Osteoblast (primary cell): ENCODE data around the gene SCGB1C2. TPM values are rescaled to one million over a fixed set of nuclear protein-coding genes. Genes with fewer than 3 reads are reported as not detected.
A peak's percentile ranks its signal among the peaks of the same experiment; 100 is the strongest.

Source experiments
- DNase-seq: peaks from one replicate; pipeline ENCODE4 v3.0.0; 2011; ENCODE audit warnings: low spot score, mixed read lengths; ENCODE audit not compliant: insufficient read length; ENCODE audit errors: missing footprints
- H2AFZ ChIP-seq: 2 replicates; pipeline ENCODE4 v1.6.0; 2011; ENCODE audit warnings: mild to moderate bottlenecking, low read length
- H3K27ac ChIP-seq: 2 replicates; pipeline ENCODE4 v1.5.1; 2011; ENCODE audit warnings: mild to moderate bottlenecking, low read depth, low read length, moderate library complexity
- H3K27me3 ChIP-seq: 2 replicates; pipeline ENCODE4 v1.6.0; 2012; ENCODE audit warnings: mild to moderate bottlenecking, control low read depth, inconsistent platforms, low read length, moderate library complexity; ENCODE audit not compliant: insufficient read depth
- H3K36me3 ChIP-seq: 2 replicates; pipeline ENCODE4 v1.5.1; 2011; ENCODE audit warnings: mild to moderate bottlenecking, low read length, control low read depth, moderate library complexity; ENCODE audit not compliant: insufficient read depth
- H3K4me1 ChIP-seq: 2 replicates; pipeline ENCODE4 v1.5.1; 2011; ENCODE audit warnings: mild to moderate bottlenecking, low read length, control low read depth, moderate library complexity; ENCODE audit not compliant: insufficient read depth
- H3K4me2 ChIP-seq: 2 replicates; pipeline ENCODE4 v1.6.0; 2011; ENCODE audit warnings: mild to moderate bottlenecking, low read length; ENCODE audit not compliant: insufficient read depth
- H3K4me3 ChIP-seq: fragments of 200-600 bp; sonication (generic); 3 replicates; pipeline ENCODE4 v1.5.1; 2012; ENCODE audit warnings: mild to moderate bottlenecking, low read length, inconsistent platforms; ENCODE audit not compliant: insufficient read depth
- H3K79me2 ChIP-seq: 2 replicates; pipeline ENCODE4 v1.6.0; 2012; ENCODE audit warnings: mild to moderate bottlenecking, low read length, control low read depth, inconsistent platforms; ENCODE audit not compliant: insufficient read depth
- H3K9me3 ChIP-seq: 2 replicates; pipeline ENCODE4 v1.5.1; 2011; ENCODE audit warnings: low read depth, low read length, control low read depth
- H4K20me1 ChIP-seq: 2 replicates; pipeline ENCODE4 v1.6.0; 2012; ENCODE audit warnings: mild to moderate bottlenecking, low read length, control low read depth; ENCODE audit not compliant: insufficient read depth
- total RNA-seq: library from RNA; depleted of rRNA; stranded (reverse); fragments of >200 nt; gene quantifications from 2 replicates; pipeline ENCODE4 v1.2.3, GENCODE V29; 2012
- TF ChIP-seq, protein P1 (sequence below): IDR thresholded peaks from 2 replicates; pipeline ENCODE4 v1.5.1; 2011; ENCODE audit warnings: mild to moderate bottlenecking, low read depth, low read length, moderate library complexity; ENCODE audit errors: extremely low read depth

SCGB1C2 gene
- total RNA-seq, 1 donor: not detected

DNA sequence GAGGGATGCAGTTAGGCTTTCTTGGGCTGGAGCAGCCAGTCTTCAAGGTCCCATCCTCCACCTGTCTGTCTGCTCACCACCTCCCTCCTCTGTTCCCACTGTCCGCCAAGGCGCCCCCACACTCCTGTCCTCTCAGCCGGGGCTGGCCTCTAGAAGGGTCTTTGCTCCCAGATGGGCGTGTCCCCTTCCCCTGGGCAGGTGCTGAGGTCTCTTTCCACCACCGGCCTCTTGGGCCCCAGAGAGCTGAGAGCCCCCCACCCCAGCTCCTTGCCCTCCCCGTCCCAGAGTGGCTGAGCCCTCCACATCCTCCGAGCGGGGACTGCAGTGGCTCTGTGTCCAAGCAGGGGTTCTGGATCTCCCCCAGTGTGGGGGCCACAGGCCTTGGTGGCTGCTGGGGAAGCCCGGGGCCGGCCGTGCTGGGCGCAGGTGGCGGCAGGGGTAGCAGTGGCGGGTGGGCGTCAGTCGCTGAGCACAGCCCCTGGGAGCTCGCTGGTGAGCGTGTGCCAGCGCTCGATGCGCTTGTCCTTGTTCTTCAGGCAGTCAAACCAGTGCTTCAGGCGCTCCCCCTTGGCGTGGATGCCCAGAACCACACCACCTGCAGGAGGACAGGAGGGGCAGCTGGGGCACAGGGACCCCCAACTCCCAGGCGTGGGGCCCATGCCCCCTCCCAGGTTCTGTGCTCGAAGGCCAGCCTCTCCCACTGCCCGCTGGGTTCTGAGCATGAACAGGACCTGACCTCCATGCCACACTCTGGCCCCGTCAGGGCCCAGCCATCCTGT lies 9.8 kb downstream of the SCGB1C2 start:
- Histone ChIP-seq H3K9me3 (no peaks in the 10 kb centered on the region), H3K27me3 (peaks cover 10% of the 10 kb centered on the region), H3K36me3 (no peaks in the 10 kb centered on the region), H3K27ac (no peak overlapping the region), H3K4me2 (no peak overlapping the region), H3K4me1 (no peaks in the 10 kb centered on the region), H3K79me2 (no peaks in the 10 kb centered on the region), H3K4me3 (no peak overlapping the region), H2AFZ (no peak overlapping the region), H4K20me1 (no peaks in the 10 kb centered on the region)
- peak; percentile 77 for DNase-seq
- TF ChIP-seq, protein P1, sequence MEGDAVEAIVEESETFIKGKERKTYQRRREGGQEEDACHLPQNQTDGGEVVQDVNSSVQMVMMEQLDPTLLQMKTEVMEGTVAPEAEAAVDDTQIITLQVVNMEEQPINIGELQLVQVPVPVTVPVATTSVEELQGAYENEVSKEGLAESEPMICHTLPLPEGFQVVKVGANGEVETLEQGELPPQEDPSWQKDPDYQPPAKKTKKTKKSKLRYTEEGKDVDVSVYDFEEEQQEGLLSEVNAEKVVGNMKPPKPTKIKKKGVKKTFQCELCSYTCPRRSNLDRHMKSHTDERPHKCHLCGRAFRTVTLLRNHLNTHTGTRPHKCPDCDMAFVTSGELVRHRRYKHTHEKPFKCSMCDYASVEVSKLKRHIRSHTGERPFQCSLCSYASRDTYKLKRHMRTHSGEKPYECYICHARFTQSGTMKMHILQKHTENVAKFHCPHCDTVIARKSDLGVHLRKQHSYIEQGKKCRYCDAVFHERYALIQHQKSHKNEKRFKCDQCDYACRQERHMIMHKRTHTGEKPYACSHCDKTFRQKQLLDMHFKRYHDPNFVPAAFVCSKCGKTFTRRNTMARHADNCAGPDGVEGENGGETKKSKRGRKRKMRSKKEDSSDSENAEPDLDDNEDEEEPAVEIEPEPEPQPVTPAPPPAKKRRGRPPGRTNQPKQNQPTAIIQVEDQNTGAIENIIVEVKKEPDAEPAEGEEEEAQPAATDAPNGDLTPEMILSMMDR: no peak

DNA sequence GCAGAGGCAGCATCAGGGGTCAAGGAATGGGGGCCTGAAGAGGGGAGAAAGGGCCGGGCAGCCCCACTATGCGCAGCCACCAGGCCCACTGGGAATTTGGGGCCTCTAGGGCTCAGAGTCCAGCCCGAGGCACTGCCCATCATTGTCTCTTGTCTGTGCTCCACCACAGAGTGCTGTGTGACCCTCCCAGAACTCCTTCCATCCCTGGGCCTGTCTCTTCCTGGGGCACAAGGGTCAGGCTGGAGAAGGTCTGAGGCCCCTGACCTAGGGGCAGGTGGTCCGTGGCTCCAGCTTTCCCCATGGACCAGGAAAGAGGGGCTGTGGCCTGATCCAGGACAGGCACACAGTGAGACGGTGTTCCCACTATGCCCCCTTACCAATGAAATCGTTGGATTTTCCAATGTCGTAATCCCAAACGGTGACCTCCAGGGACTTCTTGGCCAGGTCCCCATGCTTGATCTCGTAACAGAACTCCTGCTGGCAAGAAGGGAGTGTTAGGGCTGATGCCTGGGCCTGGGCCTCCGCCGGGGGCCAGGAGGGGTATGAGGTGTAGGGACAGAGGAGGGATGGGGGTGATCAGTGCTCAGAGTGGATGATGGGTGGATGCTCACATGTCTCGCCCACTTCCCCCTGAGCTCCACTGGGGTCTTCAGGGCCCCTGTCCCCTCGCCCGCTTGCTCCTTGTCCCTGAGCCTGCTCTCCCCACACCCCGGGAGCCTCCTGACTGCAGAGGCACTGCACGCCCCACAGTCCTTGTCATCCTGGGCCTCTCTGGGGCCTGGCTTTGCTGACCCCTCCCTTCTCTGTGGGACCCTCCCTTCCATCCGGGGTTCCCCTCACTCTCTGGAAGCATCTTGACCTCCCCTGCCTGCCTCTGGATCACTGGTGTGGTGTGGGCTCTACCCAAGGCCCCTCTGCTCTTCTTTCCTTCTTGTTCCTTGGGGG lies 10.7 kb downstream of the SCGB1C2 start:
- Histone ChIP-seq H2AFZ (no peak overlapping the region), H3K4me1 (no peaks in the 10 kb centered on the region), H3K4me2 (no peak overlapping the region), H3K27ac (no peak overlapping the region), H3K4me3 (no peak overlapping the region), H3K27me3 (peaks cover 6% of the 10 kb centered on the region), H3K36me3 (no peaks in the 10 kb centered on the region), H3K79me2 (no peaks in the 10 kb centered on the region), H3K9me3 (no peaks in the 10 kb centered on the region), H4K20me1 (no peaks in the 10 kb centered on the region)
- TF ChIP-seq, protein P1: no peak
- DNase-seq: no peak

DNA sequence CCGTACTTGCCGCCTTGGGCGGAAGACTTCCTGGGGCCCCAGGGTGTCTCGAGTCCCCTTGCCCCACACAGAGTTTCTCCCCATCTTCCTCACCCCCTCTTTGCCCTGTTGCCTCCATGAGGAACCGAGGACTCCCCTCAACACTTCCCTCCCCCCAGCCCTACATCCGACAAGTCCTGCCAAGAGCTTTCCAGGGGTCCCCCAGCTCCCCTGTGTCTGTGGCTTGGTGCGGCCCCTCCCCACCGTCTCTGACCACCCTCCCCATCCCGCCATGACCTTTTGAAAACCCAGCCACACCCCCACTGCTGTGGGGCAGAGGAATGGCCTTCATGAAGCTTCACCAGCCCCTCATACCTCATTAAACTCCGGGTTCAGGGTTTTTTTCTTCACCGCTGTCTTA lies 11.4 kb downstream of the SCGB1C2 start:
- no peaks in the 10 kb centered on the region for H3K36me3 ChIP-seq
- TF ChIP-seq, protein P1: no peak
- no peak overlapping the region for H3K27ac ChIP-seq
- H3K4me1 ChIP-seq: no peaks in the 10 kb centered on the region
- H3K27me3 ChIP-seq: peaks cover 6% of the 10 kb centered on the region
- no peaks in the 10 kb centered on the region for H3K9me3 ChIP-seq
- no peak overlapping the region for H3K4me3 ChIP-seq
- no peak overlapping the region for H2AFZ ChIP-seq
- H4K20me1 ChIP-seq: no peaks in the 10 kb centered on the region
- no peak for DNase-seq
- H3K79me2 ChIP-seq: no peaks in the 10 kb centered on the region
- no peak overlapping the region for H3K4me2 ChIP-seq

DNA sequence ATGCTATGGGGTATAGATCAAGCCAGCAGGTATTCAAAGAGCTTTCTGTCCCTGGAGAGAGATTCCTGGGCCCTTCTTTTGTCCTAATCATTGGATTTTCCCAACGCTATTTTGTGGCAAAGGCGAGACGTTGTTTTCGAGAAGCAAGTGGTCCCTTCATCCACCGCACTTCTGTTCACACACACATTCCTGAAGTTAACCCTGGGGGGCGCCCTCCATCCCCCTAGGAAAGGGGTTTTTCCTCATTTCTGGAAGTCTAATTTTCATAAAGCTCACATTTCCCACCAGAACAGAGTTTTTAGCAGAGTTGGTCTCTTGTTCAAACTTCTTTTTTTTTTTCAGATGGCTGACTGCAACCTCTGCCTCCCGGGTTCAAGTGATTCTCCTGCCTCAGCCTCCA lies 11.9 kb downstream of the SCGB1C2 start:
- H3K27me3 ChIP-seq: peaks cover 6% of the 10 kb centered on the region
- no peaks in the 10 kb centered on the region for H3K79me2 ChIP-seq
- H2AFZ ChIP-seq: no peak overlapping the region
- no peak overlapping the region for H3K4me2 ChIP-seq
- H3K4me3 ChIP-seq: no peak overlapping the region
- no peak overlapping the region for H3K27ac ChIP-seq
- H4K20me1 ChIP-seq: no peaks in the 10 kb centered on the region
- no peaks in the 10 kb centered on the region for H3K4me1 ChIP-seq
- no peaks in the 10 kb centered on the region for H3K9me3 ChIP-seq
- DNase-seq: no peak
- TF ChIP-seq, protein P1: no peak
- H3K36me3 ChIP-seq: no peaks in the 10 kb centered on the region
